K562 (cell line): Measurements from ENCODE around the gene NDUFC2. TPM values are rescaled to one million over a fixed set of nuclear protein-coding genes. Genes with fewer than 3 reads are reported as not detected.

ENCODE experiments used
- DDX20 ChIP-seq: fragments of 450-650 bp; IDR thresholded peaks from 2 replicates; pipeline ENCODE4 v1.6.1; 2016; ENCODE audit warnings: missing genetic modification characterization, low read depth, mild to moderate bottlenecking, missing compliant biosample characterization, moderate library complexity
- EZH2 ChIP-seq: IDR thresholded peaks from 2 replicates; pipeline ENCODE4 v1.6.1; 2012; ENCODE audit warnings: low read depth, mild to moderate bottlenecking, inconsistent platforms, low read length, borderline replicate concordance
- L3MBTL2 ChIP-seq: fragments of 450-650 bp; IDR thresholded peaks from 2 replicates; pipeline ENCODE4 v1.6.1; 2016; ENCODE audit warnings: mild to moderate bottlenecking, moderate library complexity
- MTA1 ChIP-seq: fragments of 450-650 bp; IDR thresholded peaks from 2 replicates; pipeline ENCODE4 v1.6.1; 2017; ENCODE audit warnings: borderline replicate concordance
- MTA3 ChIP-seq: fragments of 450-650 bp; formaldehyde crosslinking; IDR thresholded peaks from 2 replicates; pipeline ENCODE4 v1.6.1; 2017; ENCODE audit warnings: mild to moderate bottlenecking, borderline replicate concordance
- UBTF ChIP-seq, 2 experiments: IDR thresholded peaks; 2 replicates each; pipeline ENCODE4 v1.6.1; 2012; ENCODE audit warnings: improper control_type of control experiment in 2 of 2, low read depth in 2 of 2, low read length in 2 of 2, borderline replicate concordance in 1 of 2
- ZBTB40 ChIP-seq, 2 experiments: fragments of 450-650 bp in 1 of 2; sonication (generic) in 1 of 2; formaldehyde crosslinking in 1 of 2; IDR thresholded peaks; 2 replicates each; pipeline versions ENCODE4 v1.7.1 to v1.9.0; 2016 to 2022; ENCODE audit warnings: inconsistent platforms in 1 of 2, mild to moderate bottlenecking in 1 of 2, missing genetic modification reagents in 1 of 2
- ZNF175 ChIP-seq: fragments of 200-800 bp; sonication (Bioruptor generic); IDR thresholded peaks from 2 replicates; pipeline ENCODE4 v1.6.1; 2016; ENCODE audit warnings: low read depth, mild to moderate bottlenecking, missing genetic modification characterization, missing compliant biosample characterization
- ZNF668 ChIP-seq: fragments of 250-450 bp; sonication (Bioruptor Pico); IDR thresholded peaks from 2 replicates; pipeline ENCODE4 v1.8.0; 2022; ENCODE audit warnings: mild to moderate bottlenecking, inconsistent platforms
- polyA plus RNA-seq, 8 experiments: library from polyadenylated mRNA; depleted of rRNA in 4 of 8; stranded (reverse) in 5 of 8; unstranded in 3 of 8; fragments of >200 nt; fragmentation: Nextera tagmentation in 2 of 8; fragmentation: Illumina TruSeq in 1 of 8; extraction: Ambion mirVana in 2 of 8; extraction: Trizol in 1 of 8; gene quantifications; 2 replicates each; pipeline versions ENCODE4 v1.2.1 to v1.2.3, GENCODE V29; 2011 to 2014; ENCODE audit warnings: inconsistent platforms in 1 of 8, missing spikeins in 1 of 8
- total RNA-seq, 7 experiments: library from RNA; depleted of rRNA in 6 of 7; stranded (reverse); fragments of >200 nt in 6 of 7; fragmentation: Illumina TruSeq in 2 of 7; extraction: Trizol in 2 of 7; gene quantifications; 2 replicates each; pipeline versions ENCODE4 v1.2.1 to v1.2.3, GENCODE V29; 2011 to 2021; ENCODE audit warnings: low replicate concordance in 1 of 7
- TF ChIP-seq, protein P1 (sequence below): sonication (generic); formaldehyde crosslinking; IDR thresholded peaks from 2 replicates; pipeline ENCODE4 v1.8.0; 2022; ENCODE audit warnings: missing genetic modification reagents, mild to moderate bottlenecking, moderate library complexity, borderline replicate concordance
- TF ChIP-seq, protein P2 (sequence below): fragments of 450-650 bp; IDR thresholded peaks from 2 replicates; pipeline ENCODE4 v1.6.1; 2016

NDUFC2 gene
- total and polyA plus RNA-seq, 9 of the 15 experiments (the other 6 are each of a cell fraction or from before 2014, with no cell fraction given): 168 to 1,119 (median 442) TPM

DNA sequence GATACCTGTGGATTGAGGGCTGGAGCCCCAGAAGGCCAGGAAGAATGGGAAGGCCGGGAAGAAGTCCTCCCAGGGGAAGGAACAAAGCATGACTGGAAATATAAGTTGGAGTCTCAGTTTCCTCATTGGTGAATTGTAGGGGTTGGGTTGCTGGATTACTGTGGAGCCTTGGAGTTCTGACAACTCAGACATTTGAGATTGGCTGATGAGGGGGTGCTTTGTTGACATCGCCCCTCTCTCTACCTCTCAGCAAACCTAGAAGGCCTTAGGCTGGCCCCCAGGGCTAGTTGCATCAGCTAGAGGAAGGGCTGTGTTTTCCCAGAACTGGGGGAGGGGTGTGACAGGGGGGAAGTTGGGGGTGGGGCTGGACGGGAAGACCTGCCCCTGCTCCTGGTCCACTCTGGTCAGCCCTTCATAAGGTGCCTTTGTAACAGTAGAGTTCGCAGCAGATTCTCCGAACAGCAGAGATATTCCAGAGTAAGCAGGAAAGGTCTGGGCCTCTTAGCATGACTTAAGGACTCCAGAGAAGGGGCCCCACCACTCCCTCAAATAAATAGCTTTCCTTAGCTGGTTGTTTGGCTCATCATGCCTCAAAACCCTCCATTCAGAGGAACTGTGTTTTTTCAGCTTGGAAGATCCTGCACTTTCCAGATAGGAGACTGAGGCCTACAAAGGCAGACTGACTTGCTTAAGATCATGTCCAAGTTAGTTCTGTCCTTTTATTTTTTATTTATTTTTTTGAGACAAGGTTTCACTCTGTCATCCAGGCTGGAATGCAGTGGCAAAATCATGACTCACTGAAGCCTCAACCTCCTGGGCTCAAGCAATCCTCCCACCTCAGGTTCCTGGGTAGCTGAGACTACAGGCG, 28.5 kb downstream of the NDUFC2 start (continued):
- TF ChIP-seq, protein P1, sequence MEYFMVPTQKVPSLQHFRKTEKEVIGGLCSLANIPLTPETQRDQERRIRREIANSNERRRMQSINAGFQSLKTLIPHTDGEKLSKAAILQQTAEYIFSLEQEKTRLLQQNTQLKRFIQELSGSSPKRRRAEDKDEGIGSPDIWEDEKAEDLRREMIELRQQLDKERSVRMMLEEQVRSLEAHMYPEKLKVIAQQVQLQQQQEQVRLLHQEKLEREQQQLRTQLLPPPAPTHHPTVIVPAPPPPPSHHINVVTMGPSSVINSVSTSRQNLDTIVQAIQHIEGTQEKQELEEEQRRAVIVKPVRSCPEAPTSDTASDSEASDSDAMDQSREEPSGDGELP: no peak
- TF ChIP-seq L3MBTL2 (peak; percentile 55; the same call in 1 of the 2 replicates), MTA1 (0 out of 2 replicates have a peak, but pooled peaks have one; percentile 49), EZH2 (no peak), MTA3 (no peak), ZNF175 (CRISPR knock-in tag) (peak; percentile 88; the same call in 1 of the 2 replicates), DDX20 (tag) (peak; percentile 60; the same call in 1 of the 2 replicates), ZNF668 (CRISPR knock-in tag) (peak; percentile 75; the same call in 1 of the 2 replicates), ZBTB40 (IDR thresholded peaks at IDR 0.05) (0 out of 2 replicates have a peak, but pooled peaks have one; percentile 25), ZBTB40 (CRISPR knock-in tag; IDR thresholded peaks at IDR 0.05) (no peak), UBTF (IDR thresholded peaks at IDR 0.05; ENCODE audit: borderline replicate concordance in 1 of 2, low read depth in 2 of 2, low read length in 2 of 2) (no peak)
- TF ChIP-seq, protein P2, sequence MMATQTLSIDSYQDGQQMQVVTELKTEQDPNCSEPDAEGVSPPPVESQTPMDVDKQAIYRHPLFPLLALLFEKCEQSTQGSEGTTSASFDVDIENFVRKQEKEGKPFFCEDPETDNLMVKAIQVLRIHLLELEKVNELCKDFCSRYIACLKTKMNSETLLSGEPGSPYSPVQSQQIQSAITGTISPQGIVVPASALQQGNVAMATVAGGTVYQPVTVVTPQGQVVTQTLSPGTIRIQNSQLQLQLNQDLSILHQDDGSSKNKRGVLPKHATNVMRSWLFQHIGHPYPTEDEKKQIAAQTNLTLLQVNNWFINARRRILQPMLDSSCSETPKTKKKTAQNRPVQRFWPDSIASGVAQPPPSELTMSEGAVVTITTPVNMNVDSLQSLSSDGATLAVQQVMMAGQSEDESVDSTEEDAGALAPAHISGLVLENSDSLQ: no peak
